Hippocampal formation (tissue), 2 donors: ENCODE results near the gene SCYL3.
"Not testable (repeated sequence)": the region's sequence is repeated elsewhere in the genome, so short reads cannot be mapped to it uniquely, and the experiment has no call there.

ENCODE experiments used
- DNase-seq, 2 donors: peaks; one replicate each; lab custom pipeline; 2025; lab: John Stamatoyannopoulos, UW

The SCYL3 gene

GRCh38 chr1:169872906-169873305 lies 20.8 kb downstream of the SCYL3 start:
- DNase-seq: no peak

- DNase-seq: not testable (repeated sequence)
Observed at GRCh38 chr1:169871988-169872387, 21.7 kb downstream of the SCYL3 start.

DNA sequence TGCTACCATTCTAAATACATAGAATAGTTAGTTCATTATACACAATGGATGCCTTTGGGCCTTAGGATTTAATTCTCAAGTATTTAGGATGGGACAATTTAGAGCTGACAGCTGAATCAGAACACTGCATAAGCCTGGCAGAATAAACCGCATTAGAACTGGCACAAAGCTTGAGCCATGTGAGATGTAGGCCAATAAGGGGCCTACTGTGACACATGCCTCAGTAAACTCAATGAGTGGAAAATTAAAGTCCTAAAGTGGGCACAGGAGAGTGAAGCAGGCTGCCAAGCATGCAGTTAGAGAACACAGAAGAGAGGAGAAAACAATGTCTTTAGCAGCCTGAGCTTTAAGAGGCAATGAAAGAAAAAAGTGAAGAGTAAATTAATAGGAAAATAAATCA lies 24.3 kb downstream of the SCYL3 start:
- peak; percentile 5 to 40 for DNase-seq

- DNase-seq: no peak
Observed at GRCh38 chr1:169868978-169869377, 24.7 kb downstream of the SCYL3 start.

GRCh38 chr1:169867012-169867675 lies 26.6 kb downstream of the SCYL3 start:
- no peak for DNase-seq

GRCh38 chr1:169866577-169866976 lies 27.1 kb downstream of the SCYL3 start:
- DNase-seq: no peak

- not testable (repeated sequence) for DNase-seq
Observed at GRCh38 chr1:169864531-169864930, 29.2 kb downstream of the SCYL3 start.

DNA sequence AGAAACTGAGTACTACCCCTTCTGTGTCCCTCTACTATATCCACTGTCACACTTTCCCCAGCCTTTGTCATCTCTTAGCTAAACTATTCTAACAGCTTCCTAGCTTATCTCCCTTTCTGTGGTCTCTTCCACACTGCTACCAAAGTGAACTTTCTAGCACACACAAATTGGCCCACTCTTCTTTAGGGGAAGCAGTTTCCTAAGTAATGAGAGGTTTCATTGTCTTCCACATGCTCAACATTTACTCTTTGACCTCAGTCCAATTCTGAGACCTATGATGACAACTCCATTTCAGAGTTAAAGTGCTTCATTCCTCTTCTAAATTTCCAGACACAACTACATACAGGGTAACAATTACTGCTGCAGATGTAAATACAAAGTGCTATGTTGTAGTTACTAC lies 32.9 kb downstream of the SCYL3 start:
- DNase-seq: no peak

GRCh38 chr1:169860187-169860586 lies 33.5 kb downstream of the SCYL3 start:
- DNase-seq: no peak

- no peak for DNase-seq
Observed at GRCh38 chr1:169859001-169859400, 34.7 kb downstream of the SCYL3 start.

GRCh38 chr1:169858467-169858866 lies 35.2 kb downstream of the SCYL3 start:
- DNase-seq: no peak

DNA sequence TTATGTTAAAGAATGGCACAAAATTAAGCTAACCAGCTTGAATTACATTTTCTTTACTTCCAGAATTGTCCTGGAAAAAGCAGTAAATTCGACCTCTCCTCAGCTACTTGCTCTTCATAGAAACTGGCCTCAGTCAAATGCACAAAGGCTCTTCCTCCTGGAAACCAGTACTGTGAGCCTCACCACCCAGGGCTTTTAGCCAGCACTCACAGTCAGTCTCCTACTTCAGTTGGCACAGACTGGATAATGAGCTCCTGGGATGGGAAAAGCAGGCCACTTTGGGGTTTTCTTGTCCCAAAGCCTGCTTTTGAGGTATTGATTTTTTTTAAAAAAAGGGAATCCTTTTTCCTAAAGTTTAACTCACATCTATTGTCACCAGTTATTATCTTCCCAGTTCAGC lies 40.4 kb downstream of the SCYL3 start:
- DNase-seq: peak; percentile 2 to 46

GRCh38 chr1:169849346-169850022 lies 44.2 kb downstream of the SCYL3 start:
- no peak for DNase-seq

DNA sequence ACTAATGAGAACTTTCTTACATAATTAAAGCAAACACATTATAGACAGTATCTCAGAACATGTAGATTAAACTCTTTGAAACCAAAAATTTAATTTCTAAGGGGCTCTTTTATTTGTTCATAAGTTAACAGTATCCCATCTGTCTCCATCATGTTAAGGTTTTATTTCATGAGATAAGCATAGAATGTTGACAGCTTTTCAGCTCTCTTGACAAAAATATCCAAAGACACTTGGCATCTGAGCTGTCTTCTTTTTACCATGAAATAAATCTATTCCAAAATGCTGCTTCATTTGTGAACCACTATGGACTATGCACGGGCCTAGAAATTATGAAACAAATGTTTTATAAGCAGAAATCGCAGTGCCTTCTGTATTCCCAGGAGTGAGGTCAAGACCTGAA lies 45.2 kb downstream of the SCYL3 start:
- DNase-seq: no peak

- DNase-seq: no peak
Observed at GRCh38 chr1:169844941-169845608, 48.6 kb downstream of the SCYL3 start.

- DNase-seq: no peak
Observed at GRCh38 chr1:169838942-169839341, 54.8 kb downstream of the SCYL3 start.

GRCh38 chr1:169836198-169836597 lies 57.5 kb downstream of the SCYL3 start:
- no peak for DNase-seq

DNA sequence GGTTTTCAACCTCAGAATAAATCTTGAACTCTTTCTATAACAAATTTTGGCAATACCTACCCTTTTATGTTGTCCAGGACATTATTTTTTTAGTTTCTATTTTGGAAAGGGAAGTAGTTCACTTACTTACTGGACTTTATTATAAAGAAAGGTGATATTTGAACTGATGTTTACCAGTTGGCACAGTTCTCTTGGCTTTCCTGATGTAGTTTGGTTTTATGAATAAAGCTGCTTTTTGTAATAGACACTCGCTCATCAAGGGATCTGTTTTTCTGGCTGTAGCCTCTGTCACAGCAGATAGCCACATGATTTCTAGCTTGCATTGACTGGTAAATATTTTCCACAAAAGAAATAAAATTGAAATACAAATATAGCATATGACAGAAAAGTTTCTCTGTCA lies 58.0 kb downstream of the SCYL3 start:
- no peak for DNase-seq

GRCh38 chr1:169834869-169835268 lies 58.8 kb downstream of the SCYL3 start:
- DNase-seq: no peak

DNA sequence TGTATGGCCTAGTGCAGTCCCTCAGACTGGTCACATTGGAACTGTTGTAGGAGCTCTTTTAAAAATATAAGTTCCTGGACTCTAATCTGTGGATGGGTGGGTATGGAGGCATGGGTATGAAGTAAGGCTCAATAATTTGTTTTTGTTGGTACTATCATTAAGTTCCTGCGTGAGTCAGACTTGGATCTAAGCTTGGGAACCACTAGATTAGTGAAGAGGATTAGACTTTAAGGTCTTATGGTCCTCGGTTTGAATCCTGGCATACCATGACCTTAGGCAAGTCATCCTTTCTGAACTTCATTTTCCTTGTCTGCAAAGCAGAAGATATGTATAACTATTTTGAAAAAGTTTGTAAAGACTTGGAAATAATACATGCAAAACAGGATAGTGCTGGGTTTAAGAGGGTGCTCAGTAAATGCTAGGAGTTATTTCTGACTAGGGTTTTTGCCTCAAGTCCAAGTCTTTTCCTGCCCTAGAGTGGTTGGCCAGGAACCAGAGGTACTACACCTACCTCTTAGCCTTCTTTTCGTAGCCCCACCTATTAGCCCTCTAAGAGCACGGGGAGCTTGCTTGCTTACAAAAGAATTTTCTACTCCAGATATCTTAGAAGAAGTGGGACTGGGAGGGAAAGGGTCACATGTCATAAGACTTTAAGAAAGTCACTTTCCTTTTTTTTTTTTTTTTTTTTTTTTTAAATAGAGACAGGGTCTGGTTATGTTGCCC lies 60.4 kb downstream of the SCYL3 start:
- DNase-seq: no peak

- no peak for DNase-seq
Observed at GRCh38 chr1:169829671-169830070, 64.0 kb downstream of the SCYL3 start.

- no peak for DNase-seq
Observed at GRCh38 chr1:169824153-169824552, 69.5 kb downstream of the SCYL3 start.

GRCh38 chr1:169821500-169821899 lies 72.2 kb downstream of the SCYL3 start:
- no peak for DNase-seq
